SKM-1 treated with dmso at 0.1 percent for 144 hours (cell line): Measurements from ENCODE around the gene SLC16A3.
"Not testable (repeated sequence)": the region's sequence is repeated elsewhere in the genome, so short reads cannot be mapped to it uniquely, and the experiment has no call there.

ENCODE experiments used
- DNase-seq: peaks from one replicate; lab custom pipeline; 2025; ENCODE audit not compliant: unreplicated experiment; lab: John Stamatoyannopoulos, UW

The SLC16A3 gene

GRCh38 chr17:82203920-82204319, 24.9 kb upstream of the SLC16A3 start:
- DNase-seq, result no peak

DNA sequence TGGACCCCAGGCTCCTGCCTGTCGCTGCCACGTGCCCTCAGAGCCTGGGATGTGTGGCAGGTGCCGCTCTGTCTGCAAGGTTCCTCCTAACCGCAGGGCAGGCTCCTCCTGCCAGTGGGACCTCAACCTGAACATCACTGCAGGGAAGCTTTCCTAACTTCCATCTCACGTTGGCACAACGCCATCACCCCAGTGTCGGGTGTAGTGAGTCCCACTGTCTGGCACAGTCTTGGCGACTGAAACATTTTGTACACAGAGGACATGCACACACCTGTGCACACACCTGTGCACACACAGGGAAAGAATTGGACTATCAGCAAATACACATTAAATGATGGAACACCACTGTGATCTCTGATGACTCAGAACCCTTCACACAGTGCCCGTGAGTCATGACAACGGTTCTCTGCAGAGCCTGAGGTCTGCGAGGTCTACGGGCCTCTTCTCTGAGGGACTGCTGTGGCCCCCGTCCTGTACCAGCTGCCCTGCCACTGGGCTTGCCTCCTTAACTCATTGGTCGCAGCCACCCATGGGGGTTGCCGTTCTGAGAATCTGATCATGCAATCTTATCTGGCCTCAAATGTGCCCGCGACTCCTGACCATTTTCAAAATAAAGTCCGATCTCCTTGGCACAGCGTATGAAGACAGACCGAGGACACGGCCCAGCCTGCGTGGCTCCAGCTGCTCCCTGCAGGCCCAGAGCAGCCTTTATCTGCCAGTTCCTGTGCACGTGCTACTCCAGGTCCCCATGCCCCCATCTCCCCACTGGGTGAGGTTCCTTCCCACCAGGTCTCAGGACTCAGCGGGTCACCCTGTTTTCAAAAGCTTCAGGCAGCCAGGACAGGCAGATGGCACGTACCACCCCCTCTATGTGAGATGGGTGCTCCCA, 23.8 kb upstream of the SLC16A3 start:
- no peak for DNase-seq

- DNase-seq, result peak; percentile 88
These were observed 22.9 kb upstream of the SLC16A3 start for GRCh38 chr17:82205720-82206508.

- not testable (repeated sequence) for DNase-seq
These were observed 18.2 kb upstream of the SLC16A3 start for GRCh38 chr17:82210655-82211054.

DNA sequence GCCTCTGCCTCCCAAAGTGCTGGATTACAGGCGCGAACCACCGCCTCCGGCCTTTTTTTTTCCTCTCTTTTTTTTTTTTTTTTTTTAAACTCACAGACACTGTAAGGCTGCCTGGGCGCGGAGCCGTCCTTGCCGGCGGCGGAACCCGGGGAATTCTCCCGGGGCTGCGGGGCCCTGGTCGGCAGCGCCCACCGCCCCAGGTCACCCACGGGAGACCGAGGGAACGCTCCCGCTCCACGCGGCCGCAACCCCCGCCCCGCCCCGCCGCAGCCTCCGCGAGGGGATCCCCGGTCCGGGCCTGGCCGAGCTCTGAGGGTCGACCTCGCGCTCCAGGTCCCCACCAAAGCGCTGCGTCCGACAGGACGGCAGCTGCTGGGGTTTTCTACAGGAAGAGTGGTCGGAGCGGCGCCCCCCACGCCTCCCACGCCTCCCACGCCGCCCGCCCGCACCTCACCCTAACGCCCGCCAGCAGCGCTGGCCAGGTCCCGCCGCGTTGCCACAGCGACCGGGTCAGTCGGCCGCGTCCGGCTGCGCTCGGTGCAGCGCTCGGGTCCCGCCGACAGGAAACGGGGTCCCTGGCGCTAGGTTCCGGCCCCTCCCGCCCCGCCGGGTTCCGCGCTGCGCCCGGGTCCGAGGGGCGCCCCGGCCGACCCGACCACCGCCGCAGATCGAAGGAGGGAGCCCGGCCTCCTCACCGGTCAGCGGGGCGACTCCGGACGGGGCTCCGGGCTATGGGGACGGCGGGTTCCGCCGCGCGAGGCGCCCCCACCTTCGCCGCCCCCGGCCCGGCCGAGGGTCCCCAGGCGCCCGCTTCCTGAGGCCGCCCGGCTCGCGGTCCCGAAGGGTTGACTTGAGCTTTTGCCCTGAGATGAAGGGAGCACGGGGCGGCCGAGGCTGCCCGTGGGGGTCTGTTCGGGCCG, 16.3 kb upstream of the SLC16A3 start, which contains the start of gene CCDC57:
CCDC57 (minus strand) TSS at position 512 of the 920 bp plus-strand sequence. CDS start 10,898 bp downstream, outside the sequence.
- peak; percentile 62 for DNase-seq

DNA sequence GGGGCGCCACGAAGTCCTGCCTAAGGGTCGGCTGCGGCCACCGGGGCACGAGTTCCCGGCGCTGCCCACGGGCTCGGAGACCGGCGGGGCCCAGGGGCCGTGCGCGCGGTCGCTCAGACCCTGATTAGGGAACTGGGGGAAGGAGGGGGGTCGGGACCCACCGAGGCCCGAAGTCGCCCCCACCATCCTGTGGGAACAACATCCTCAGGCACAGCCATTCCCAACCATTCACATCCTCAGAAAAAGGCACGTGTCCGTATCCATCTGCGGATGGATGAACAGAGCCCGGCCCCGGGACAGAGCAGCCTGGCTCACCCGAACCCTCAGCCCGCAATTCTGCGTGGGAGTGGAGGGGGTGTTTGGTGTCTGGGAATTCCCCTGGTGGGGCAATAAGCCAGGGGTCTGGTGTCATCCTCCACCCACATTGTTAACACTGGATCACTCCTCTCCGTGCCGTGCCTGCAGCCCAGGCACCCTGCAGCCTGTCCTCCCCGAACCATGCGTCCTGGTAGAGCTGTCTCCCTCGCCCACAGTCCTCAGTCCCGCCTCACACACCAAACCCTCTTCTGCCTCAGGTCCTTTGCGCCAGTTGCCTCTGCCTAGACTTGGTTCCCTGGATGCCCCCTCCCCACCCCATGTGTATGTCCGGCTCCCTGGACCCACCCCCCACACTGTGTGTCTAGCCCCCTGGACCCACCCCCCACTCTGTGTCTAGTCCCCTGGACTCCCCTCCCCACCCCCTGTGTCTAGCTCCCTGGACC, 15.4 kb upstream of the SLC16A3 start:
- DNase-seq, result no peak

DNA sequence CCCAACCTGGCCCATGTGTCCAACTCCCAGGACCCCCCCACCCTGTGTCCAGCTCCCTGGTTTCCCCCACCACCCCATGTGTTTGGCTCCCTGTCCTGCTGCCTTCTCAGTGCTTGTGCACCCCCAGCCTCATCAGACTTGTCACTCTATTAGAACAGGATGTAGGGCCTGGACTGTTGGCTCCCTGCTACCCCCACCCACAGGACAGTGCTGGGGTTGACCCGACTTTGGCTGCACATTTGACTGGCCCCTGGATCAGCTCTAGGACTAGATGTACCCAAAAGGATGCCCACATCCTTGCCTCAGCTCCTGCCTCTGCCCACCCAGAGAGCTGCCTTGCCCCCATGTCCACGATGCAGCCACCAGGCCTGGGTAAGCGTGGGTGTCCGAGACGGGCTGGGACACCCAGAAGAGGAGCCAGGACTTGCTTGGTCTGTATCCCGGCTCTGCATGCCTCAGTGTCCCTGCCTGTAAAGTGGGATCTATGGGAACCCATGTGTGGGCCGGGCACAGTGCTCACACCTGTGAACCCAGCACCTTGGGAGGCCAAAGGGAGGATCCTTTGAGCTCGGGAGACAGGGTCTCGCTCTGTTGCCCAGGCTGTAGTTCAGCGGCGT, 14.7 kb upstream of the SLC16A3 start:
- DNase-seq, result no peak

DNA sequence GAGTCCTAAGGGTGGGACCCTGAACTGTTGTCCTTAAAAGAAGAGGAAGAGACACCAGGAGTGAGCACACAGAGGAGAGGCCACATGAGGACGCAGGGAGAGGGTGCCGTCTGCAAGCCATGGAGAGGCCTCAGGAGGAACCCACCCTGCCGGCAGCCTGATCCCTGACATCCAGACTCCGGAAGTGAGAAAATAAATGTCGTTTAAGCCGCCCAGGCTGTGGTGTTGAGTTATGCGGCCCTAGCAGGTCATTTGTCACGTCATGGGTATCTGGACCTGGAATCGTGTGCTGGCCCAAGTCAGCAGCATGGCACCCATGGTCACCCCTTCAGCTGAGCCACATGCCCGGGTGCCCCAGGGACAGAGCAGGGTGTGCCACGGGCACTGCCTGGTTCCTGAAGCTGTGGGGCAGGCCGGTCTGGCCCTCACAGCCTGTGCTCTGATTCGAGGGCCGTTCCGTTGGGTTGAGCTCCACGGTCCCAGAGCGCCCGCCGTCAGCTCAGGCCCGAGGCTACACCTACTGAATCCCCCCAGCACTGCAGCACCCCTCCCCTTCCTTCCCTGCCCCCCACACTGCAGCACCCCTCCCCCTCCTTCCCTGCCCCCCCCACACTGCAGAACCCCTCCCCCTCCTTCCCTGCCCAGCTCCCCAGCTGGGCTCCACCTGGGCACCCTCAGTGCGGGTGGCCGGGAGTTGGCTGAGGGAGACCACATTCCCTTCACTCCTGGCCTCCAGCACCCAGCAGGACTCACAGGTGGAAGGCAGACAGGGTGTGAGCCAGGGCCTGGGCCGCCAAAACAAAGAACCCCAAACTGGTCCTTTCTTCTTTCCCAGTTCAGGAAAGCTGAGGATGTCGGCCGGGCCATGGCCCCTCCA, 13.5 kb upstream of the SLC16A3 start:
- peak; percentile 64 for DNase-seq

DNA sequence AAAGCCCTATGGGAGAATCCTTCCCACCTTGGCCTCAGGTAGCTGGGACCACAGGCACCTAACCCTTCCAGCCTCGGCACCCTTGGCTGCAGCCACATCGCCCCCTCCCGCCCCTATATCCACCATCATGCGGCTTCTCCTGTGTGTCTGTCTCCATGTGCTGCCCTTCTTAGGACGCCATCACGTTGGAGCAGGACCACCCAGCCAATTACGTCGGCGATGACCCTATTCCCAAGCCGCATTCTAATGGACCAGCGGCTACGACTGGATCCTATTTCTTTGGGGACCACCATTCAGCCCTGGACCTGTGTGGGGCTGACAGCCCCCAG, 12.9 kb upstream of the SLC16A3 start:
- DNase-seq, result no peak

DNA sequence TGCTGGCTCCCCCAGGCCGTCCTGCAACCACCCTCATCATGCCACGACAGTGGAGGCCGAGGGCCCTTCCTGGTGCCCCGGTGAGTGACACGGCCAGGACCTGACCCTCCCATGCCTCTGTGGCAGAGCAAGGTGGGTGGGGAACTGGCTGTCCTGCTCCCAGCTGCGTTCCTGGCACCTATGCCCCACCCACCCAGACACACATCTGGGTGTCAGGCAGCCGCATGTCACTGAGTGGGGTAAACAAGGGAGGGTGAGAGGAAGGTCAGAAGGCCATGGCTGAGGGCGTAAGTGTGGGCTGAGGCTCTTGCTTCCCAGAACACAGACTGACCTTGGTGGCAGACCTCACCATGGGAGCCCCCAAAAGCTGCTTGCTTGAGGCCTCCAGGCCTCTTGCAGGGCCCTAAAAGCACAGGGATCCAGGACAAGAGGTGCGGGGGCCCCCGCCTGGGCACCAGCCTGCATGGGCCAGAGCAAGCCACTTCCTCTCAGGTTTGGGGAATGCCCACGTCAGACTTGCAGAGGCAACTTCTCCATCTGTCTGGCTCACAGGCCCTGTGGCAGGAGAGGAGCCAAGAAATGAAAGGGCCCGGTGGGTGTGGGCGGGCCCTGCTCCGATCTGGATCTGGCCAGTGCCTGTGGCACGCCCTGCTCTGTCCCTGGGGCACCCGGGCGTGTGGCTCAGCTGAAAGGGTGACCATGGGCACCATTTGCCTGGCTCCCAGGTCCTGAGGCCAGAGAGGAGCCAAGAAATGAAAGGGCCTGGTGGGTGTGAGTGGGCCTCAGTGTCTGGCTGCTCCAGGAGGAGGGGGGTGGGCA, 12.3 kb upstream of the SLC16A3 start:
- DNase-seq, result peak; percentile 92

DNA sequence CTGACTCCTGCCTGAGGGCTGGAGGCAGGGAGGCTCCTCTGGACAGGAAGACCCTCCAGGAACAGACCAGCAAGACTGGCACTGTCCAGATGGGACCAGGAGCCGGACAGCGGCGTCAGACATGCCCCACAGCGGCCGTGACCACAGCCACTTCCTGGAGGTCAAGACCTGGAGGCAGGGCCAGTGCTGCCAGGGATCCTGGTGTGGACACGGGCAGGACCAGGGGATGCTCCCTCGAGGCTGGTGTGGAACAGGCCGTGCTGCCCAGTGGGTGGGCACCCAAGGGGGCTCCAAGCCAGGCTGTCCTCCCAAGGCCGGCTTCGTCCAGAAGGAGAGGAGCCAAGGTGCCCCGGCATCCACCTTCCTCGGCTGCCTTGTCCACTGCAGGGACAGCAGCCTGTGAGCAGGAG, 11.7 kb upstream of the SLC16A3 start:
- DNase-seq, result no peak

GRCh38 chr17:82217530-82218204, 11.2 kb upstream of the SLC16A3 start:
- DNase-seq, result peak; percentile 82

DNA sequence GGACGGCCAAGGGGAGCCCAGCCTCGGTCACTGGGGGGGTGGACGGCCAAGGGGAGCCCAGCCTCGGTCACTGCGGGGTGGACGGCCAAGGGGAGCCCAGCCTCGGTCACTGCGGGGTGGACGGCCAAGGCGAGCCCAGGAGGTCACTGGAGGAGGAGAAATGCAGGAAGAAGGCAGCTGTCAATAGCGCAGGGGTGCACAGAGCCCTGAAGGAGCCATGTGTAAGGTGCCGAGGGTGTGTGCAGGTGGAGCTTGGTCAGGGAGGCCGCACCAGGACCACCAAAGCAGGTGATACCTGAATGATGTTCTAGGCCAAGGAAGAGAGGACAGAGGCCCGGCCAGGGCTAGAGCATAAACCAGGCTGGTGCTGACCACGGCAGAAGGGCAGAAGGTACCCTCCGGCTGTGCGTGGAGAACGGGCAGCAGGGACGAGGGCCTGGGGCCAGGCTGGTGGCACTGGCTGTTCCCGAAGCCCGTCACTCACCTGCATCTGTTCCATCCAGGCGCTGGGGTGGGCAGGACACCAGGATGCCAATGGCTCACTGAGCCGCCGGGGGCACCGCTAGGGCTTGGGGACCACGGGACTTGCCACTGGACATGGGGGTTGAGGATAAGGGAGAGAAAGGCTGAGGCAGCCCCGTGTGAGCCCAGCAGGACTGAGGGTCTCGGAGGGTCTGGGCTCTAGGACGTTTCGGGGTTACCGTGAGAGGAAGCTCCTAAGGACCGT, 10.3 kb upstream of the SLC16A3 start:
- DNase-seq, result no peak

DNA sequence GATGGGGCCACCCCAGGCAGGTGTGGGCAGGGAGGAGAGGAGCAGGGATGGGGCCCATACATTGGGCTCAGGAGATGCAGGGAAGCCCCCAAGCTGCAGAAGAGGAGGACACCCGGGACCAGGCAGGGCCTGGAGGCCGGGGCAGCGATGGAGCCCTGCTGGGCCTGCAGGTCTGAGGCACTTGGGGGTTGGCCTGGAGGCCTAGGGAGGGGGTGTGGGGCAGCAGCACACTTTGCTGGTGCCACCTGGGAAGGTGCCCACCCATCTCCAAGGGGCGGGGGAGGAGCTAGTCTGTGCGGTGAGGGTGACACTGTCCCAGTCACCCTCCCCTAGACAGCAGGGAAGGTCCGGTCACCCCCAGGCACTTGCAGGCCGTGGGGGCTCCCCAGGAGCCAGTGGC, 9.8 kb upstream of the SLC16A3 start:
- DNase-seq, result no peak

DNA sequence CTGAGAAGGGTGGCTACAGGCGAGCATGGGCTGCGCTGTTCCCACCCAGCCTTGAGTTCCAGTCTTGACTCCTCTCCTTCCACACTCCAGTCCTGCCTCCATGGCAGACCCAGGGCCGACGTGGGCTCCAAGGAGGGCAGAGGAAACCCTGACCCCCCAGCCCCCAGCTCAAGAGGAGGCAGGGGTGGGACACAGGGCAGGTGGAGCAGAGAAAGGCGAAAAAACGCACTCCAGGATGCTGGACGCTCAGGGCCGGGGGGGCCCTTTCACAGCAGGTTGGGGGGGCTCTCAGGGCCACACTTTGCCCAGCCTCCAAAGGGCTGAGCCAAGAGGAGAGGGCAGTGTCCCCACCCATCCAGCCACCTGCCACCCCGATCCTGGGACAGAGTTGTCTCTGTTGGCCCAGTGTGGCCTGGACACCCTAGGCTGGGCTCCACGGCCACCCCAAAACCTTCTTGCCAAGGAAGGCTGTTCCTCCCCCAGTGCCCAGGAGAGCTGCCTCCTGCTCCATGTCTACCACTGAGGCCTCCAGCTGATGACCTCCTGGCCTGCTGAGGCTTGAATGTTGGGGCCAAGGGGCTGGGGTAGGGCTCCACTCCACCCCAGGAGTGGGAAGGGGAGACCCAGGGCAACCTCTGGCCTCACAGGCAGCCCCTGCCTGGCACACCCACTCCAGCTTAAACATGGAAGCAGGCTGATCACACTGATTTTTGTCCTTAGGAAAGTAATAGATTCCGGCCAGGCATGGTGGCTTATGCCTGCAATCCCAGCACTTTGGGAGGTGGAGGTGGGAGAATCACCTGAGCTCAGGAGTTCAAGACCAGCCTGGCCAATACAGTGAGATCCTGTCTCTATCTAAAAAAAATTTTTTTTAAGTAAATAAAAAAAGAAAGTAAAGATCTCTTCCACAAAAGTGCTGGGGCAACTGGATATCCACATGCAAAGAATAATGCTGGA, 8.8 kb upstream of the SLC16A3 start:
- DNase-seq, result no peak
